GM23248 (cell line): ENCODE data around the gene MARK3. TPM values are rescaled to one million over a fixed set of nuclear protein-coding genes. Genes with fewer than 3 reads are reported as not detected.

Experiments used
- DNase-seq: peaks from one replicate; pipeline ENCODE4 v3.0.0-alpha.2; 2015
- H2AFZ ChIP-seq: fragments of 200-600 bp; sonication (generic); 2 replicates; pipeline ENCODE4 v1.6.1; 2016; ENCODE audit warnings: antibody characterized with exemption
- H3F3A ChIP-seq: fragments of 200-600 bp; sonication (generic); 2 replicates; pipeline ENCODE4 v1.6.1; 2016; ENCODE audit warnings: mild to moderate bottlenecking, antibody characterized with exemption, mixed run types; ENCODE audit not compliant: insufficient read depth
- H3K27ac ChIP-seq: fragments of 200-600 bp; sonication (generic); 2 replicates; pipeline ENCODE4 v1.5.1; 2016; ENCODE audit warnings: mild to moderate bottlenecking
- H3K27me3 ChIP-seq: fragments of 200-600 bp; sonication (generic); replicated peaks from 2 replicates; pipeline ENCODE4 v1.6.1; 2016; ENCODE audit warnings: mild to moderate bottlenecking; ENCODE audit not compliant: insufficient read depth
- H3K36me3 ChIP-seq: fragments of 200-600 bp; sonication (generic); 2 replicates; pipeline ENCODE4 v1.6.1; 2016; ENCODE audit warnings: low read depth, mild to moderate bottlenecking
- H3K4me1 ChIP-seq: fragments of 200-600 bp; sonication (generic); 2 replicates; pipeline ENCODE4 v1.6.1; 2016; ENCODE audit warnings: mild to moderate bottlenecking; ENCODE audit not compliant: insufficient read depth
- H3K4me2 ChIP-seq: fragments of 200-600 bp; sonication (generic); one replicate; pipeline ENCODE4 v1.6.1; 2016; ENCODE audit warnings: mild to moderate bottlenecking; ENCODE audit not compliant: unreplicated experiment
- H3K4me3 ChIP-seq: fragments of 200-600 bp; sonication (generic); 2 replicates; pipeline ENCODE4 v1.5.1; 2016; ENCODE audit warnings: mild to moderate bottlenecking
- H3K79me2 ChIP-seq: fragments of 200-600 bp; sonication (generic); 2 replicates; pipeline ENCODE4 v1.6.1; 2016; ENCODE audit warnings: mild to moderate bottlenecking; ENCODE audit not compliant: insufficient read depth
- H3K9ac ChIP-seq: fragments of 200-600 bp; sonication (generic); 2 replicates; pipeline ENCODE4 v1.6.1; 2016; ENCODE audit warnings: mild to moderate bottlenecking
- H3K9me2 ChIP-seq: fragments of 200-600 bp; sonication (generic); 2 replicates; pipeline ENCODE4 v1.6.1; 2016; ENCODE audit warnings: mixed run types, mild to moderate bottlenecking, moderate library complexity; ENCODE audit not compliant: insufficient read depth
- H3K9me3 ChIP-seq: fragments of 200-600 bp; sonication (generic); one replicate; pipeline ENCODE4 v1.6.1; 2017; ENCODE audit warnings: low read depth
- H4K20me1 ChIP-seq: fragments of 200-600 bp; sonication (generic); 2 replicates; pipeline ENCODE4 v1.6.0; 2016; ENCODE audit not compliant: insufficient read depth
- EZH2 ChIP-seq: fragments of 200-600 bp; sonication (generic); IDR thresholded peaks from 2 replicates; pipeline ENCODE4 v1.6.1; 2018; ENCODE audit warnings: antibody characterized with exemption, mild to moderate bottlenecking; ENCODE audit not compliant: insufficient read depth, poor library complexity, severe bottlenecking
- EZH2phosphoT487 ChIP-seq: fragments of 200-600 bp; sonication (generic); IDR thresholded peaks from 2 replicates; pipeline ENCODE4 v1.6.1; 2018; ENCODE audit warnings: antibody characterized with exemption, moderate library complexity, mild to moderate bottlenecking, low read depth; ENCODE audit not compliant: insufficient read depth
- WGBS, 2 experiments: methylation state at CpG; one replicate each; pipeline ENCODE4 v1.1.6; 2015 to 2017; ENCODE audit warnings: low lambda C conversion rate in 2 of 2, low coverage in 1 of 2; ENCODE audit errors: missing lambda C conversion rate in 2 of 2; 5-methylcytosine and 5-hydroxymethylcytosine counted together
- in situ Hi-C: fragments of 300-500 bp; cut with MboI; formaldehyde crosslinking; loops from 2 replicates; pipeline ENCODE4 v1.15.0; 2020
- polyA plus RNA-seq: library from polyadenylated mRNA; unstranded; fragments of >200 nt; fragmentation: Nextera tagmentation; extraction: Ambion mirVana; gene quantifications from 2 replicates; pipeline ENCODE4 v1.2.1, GENCODE V29; 2016
- total RNA-seq: library from RNA; depleted of rRNA; stranded (reverse); fragments of >200 nt; shearing (Covaris generic); gene quantifications from 2 replicates; pipeline ENCODE4 v1.2.3, GENCODE V29; 2014

MARK3 gene
- total and polyA plus RNA-seq, 2 experiments from 2014 or later: 32.9 to 80.6 TPM

GRCh38 chr14:103434868-103435442 lies 49.7 kb downstream of the MARK3 start:
- 73% methylated on average over 6 of the region's 6 CpGs for WGBS, 2 experiments
- Histone ChIP-seq H3F3A (no peaks in the 10 kb centered on the region), H3K4me1 (no peaks in the 10 kb centered on the region), H3K9me2 (no peaks in the 10 kb centered on the region), H3K4me2 (no peak overlapping the region), H3K9ac (no peak overlapping the region), H4K20me1 (no peaks in the 10 kb centered on the region), H3K79me2 (peaks cover 100% of the 10 kb centered on the region), H3K36me3 (0 out of 2 replicates have a peak, but pooled peaks cover 9% of the 10 kb centered on the region), H3K27ac (no peak overlapping the region), H3K4me3 (no peak overlapping the region), H3K9me3 (no peaks in the 10 kb centered on the region), H2AFZ (no peak overlapping the region), H3K27me3 (no peaks in the 10 kb centered on the region)
- in situ Hi-C loops: no loop called here
- TF ChIP-seq EZH2 (no peak), EZH2phosphoT487 (no peak)
- no peak for DNase-seq

- Histone ChIP-seq H3K4me3 (no peak overlapping the region), H3K36me3 (0 out of 2 replicates have a peak, but pooled peaks cover 14% of the 10 kb centered on the region), H3K4me1 (no peaks in the 10 kb centered on the region), H3K79me2 (peaks cover 100% of the 10 kb centered on the region), H3K4me2 (no peak overlapping the region), H3K9ac (no peak overlapping the region), H3K9me3 (no peaks in the 10 kb centered on the region), H3K9me2 (no peaks in the 10 kb centered on the region), H3F3A (no peaks in the 10 kb centered on the region), H2AFZ (no peak overlapping the region), H3K27ac (peak overlapping the region; percentile 34; the same call in 1 of the 2 replicates), H3K27me3 (no peaks in the 10 kb centered on the region), H4K20me1 (no peaks in the 10 kb centered on the region)
- 76 to 80% methylated on average over 5 of the region's 5 CpGs for WGBS, 2 experiments
- peak; percentile 64 for DNase-seq
- TF ChIP-seq EZH2 (no peak), EZH2phosphoT487 (no peak)
- in situ Hi-C loops: no loop called here
Observed at GRCh38 chr14:103436533-103436932, 51.3 kb downstream of the MARK3 start.

GRCh38 chr14:103442288-103442687 lies 57.1 kb downstream of the MARK3 start:
- Histone ChIP-seq H3K4me1 (peaks cover 5% of the 10 kb centered on the region; the same call in 1 of the 2 replicates), H3K9ac (no peak overlapping the region; the same call in 1 of the 2 replicates), H3F3A (0 out of 2 replicates have a peak, but pooled peaks cover 7% of the 10 kb centered on the region), H3K4me2 (no peak overlapping the region), H3K9me3 (no peaks in the 10 kb centered on the region), H3K27me3 (no peaks in the 10 kb centered on the region), H3K9me2 (no peaks in the 10 kb centered on the region), H2AFZ (no peak overlapping the region), H4K20me1 (no peaks in the 10 kb centered on the region), H3K27ac (peak overlapping the region; percentile 10; the same call in 1 of the 2 replicates), H3K79me2 (peaks cover 100% of the 10 kb centered on the region), H3K36me3 (0 out of 2 replicates have a peak, but pooled peaks cover 21% of the 10 kb centered on the region), H3K4me3 (no peak overlapping the region)
- DNase-seq: peak; percentile 52
- WGBS, 2 experiments: 74 to 82% methylated on average over 6 of the region's 6 CpGs
- TF ChIP-seq EZH2phosphoT487 (no peak), EZH2 (no peak)
- in situ Hi-C loops: no loop called here

- in situ Hi-C loops: no loop called here
- Histone ChIP-seq H3K4me2 (no peak overlapping the region), H3K4me3 (no peak overlapping the region), H3K36me3 (0 out of 2 replicates have a peak, but pooled peaks cover 21% of the 10 kb centered on the region), H3K27me3 (no peaks in the 10 kb centered on the region), H3K27ac (no peak overlapping the region), H3K9ac (no peak overlapping the region), H3K9me3 (no peaks in the 10 kb centered on the region), H4K20me1 (no peaks in the 10 kb centered on the region), H2AFZ (no peak overlapping the region), H3K79me2 (peaks cover 100% of the 10 kb centered on the region), H3K9me2 (no peaks in the 10 kb centered on the region), H3F3A (0 out of 2 replicates have a peak, but pooled peaks cover 7% of the 10 kb centered on the region), H3K4me1 (peaks cover 5% of the 10 kb centered on the region; the same call in 1 of the 2 replicates)
- no peak for DNase-seq
- TF ChIP-seq EZH2phosphoT487 (no peak), EZH2 (no peak)
- WGBS, 2 experiments: 98 to 100% methylated on average over 2 of the region's 2 CpGs
Observed at GRCh38 chr14:103443111-103443510, 57.9 kb downstream of the MARK3 start.
